HG03469 (cell line): ENCODE results near the gene POU4F2.
"Not testable (repeated sequence)": the region's sequence is repeated elsewhere in the genome, so short reads cannot be mapped to it uniquely, and the experiment has no call there.

Experiments
- ATAC-seq: cut with Tn5 transposase; IDR thresholded peaks from one replicate; pipeline ENCODE4 v1.9.1; 2021; ENCODE audit warnings: mild to moderate bottlenecking, moderate library complexity, moderate number of reproducible peaks; ENCODE audit not compliant: unreplicated experiment

POU4F2 gene

DNA sequence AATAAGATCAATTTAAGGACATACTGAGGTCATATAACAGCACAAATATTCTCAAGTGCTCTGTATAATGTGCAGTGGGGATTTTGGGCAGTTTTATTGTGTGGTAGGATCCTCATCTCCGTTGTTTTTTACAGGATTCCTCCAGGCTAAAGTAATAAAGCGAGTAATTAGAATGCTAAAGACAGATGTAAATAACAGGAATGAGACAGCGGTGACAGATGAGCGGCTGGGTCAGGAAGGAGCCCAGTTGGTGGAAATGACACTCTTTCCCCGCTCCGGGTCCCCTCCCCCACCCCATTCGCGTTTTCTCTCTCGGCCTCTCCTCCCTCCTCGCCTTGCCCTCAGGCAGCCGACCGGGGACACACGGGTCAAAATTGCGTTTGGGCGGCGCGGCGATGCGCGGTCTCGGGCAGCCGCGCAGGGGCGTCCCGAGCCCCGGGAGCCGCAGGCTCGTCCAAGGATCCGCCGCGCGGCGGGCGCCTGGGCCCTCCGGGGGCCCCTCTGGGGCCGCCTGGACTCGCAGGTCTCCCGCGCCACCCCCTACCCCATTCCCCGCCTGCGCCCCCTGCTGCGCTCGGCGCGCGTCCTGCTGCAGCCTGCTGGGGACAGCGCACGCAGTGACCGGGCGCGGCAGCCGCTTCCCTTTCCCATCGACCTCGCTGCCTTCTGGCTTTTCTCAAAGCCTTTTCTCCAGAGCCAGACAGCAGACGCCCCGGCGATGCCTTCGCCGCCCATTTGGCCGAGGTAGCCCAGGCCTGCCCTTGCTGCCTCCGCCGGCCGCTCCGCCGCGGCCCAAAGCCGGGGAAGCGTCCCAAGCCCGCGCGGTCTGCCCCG, 16.2 kb downstream of the POU4F2 start:
- ATAC-seq, result no peak

DNA sequence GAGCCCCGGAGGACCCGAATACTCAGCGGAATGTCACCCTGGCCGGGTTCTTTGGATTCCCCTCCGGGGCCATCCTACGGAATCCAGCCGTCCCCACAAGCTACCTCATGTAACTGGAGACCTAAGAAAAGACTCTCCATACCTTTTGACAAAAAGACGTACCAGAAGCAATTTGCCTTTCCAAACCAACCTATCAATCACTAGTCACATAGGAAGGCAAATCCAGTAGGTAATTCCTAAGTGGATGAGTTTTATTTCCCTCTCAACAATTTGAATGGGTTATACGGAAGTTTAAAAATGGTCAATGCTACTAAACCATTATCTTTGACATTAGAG, 16.8 kb downstream of the POU4F2 start:
- no peak for ATAC-seq

DNA sequence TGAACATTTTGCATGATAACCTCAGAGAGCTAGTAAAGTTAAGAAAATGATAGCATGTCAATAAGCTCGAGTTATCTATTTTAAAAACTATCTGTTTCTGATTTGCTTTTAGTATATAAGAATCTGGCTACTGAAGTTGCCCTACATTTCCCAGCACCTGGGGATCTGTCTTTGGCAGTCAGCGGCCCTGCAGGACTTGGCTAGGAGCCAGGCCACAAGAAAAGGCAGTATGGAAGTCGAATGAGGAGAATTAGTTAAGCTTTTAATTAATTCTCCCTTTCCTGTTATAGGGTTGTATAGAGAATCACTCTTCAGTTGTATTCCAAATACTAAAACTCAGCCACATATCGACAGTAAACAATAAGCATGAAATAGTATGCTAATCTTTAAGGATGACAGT, 22.7 kb downstream of the POU4F2 start:
- no peak for ATAC-seq

GRCh38 chr4:146663968-146664311, 25.2 kb downstream of the POU4F2 start:
- not testable (repeated sequence) for ATAC-seq

DNA sequence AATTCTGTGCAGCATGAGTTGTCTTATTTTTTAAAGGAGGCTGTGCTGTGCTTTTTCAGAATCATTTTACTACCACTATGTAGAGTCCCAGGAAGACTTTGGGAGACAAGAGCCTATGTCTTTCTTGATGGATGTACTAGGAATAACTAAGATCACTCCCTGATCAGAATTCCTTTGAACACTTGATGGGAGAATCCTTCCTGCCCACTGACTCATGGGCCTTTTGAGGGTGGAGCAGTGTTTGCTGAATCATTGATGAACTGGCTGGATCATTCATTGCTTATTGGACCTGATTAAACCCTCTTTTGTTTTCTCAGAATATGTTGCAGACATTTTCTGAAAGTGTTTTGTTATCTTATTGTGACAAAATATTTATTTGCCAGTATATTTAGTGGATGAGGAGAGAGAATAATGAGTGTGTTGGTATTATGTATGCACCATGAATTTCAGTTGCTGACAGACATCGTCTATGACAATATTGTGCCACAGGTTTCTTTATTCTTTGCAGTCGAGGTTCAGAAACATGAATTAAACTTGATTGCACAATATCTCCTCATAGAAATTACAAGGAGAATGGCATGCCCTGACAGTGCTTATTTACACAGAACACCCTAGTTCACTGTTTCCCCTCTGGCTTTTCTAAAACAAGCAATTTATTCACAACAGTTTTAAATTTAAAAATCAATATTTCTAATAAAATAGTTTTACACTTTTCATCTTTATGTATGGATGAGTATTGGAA, 36.3 kb downstream of the POU4F2 start:
- no peak for ATAC-seq
